Kidney tubule cell (primary cell): ENCODE measurements around the gene AQP1.
A peak's percentile ranks its signal among the peaks of the same experiment; 100 is the strongest.

Source experiments
- DNase-seq: peaks from one replicate; pipeline ENCODE4 v3.0.0-alpha.2; 2018; ENCODE audit warnings: low spot score

Gene AQP1

DNA sequence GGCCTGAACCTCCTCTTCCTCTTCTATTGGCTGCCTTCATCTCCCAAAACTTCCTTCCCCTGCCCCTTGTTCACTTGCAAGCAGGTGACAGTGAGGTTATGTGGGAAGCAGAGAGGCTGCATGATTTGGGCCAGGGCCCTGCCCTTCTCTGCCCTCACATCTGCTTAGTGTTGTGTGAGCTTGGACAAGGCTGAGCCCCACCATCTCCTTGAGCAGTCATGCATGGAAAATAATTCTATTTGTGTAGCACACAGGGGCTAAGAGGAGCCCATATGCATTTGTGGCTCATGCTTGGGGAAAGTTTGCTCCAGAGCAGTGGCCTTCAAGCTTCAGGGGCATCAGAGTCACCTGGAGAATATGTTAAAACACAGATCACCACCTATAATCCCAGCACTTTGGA is 26.8 kb upstream of the AQP1 start:
- no peak for DNase-seq

DNA sequence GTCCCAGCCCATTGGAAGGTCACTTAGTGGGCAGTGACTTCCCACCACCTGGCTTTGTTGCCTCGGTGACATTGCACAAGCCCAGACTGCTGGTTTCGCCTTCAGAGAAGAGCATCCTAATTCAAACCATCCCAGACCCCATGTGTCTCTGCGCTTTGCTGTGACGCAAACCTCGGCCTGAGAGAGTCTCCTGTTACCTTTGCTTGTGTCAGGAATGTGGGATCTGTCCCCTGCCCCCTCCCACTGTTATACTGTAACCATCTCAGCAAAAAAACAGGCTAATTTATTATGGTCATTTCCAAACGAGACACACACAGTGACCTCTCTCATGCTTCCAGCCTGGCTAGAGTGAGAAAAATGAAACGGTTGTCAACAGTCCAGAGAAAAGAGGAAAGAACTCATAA is 25.0 kb upstream of the AQP1 start:
- no peak for DNase-seq

DNA sequence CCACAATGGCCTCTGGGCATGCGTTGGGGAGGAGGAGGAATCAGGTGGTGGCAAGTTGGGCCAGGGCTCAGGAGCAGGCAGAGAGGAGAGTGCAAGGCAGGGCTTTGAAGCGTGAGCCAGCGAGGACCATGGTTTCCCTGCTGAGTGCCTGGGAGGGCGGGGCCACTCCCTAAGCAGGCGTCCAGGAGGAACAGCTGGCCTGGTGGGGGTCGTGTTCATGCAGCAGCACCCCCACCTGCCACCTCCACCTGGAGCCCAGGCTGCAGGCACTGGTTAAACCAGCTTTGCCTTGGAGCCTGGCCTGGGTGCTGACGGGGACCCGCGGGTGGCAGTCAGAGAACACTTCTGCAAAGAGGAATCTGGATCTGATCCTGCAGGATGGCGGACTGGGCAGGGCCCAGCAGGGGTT is 24.2 kb upstream of the AQP1 start:
- no peak for DNase-seq

DNA sequence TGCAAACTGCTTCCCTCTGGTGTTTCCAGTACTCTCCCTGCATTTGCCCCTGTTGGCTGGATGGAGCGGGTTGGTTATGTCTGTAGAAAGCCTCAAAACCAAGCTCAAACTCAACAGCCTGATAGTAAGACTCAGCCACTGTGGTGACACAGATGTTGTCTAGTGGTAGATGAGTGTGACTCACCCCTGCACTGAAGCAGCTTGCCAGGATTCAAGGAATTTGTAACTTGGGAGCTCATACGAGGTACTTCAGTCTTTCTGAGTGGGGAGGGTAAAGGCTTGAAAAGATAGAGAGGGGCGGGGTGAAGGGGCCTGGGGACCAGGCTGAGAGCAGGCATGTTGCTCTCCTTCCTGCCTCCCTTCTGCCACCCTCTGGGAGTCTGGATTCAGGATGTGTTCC is 22.9 kb upstream of the AQP1 start:
- DNase-seq = peak; percentile 79

DNA sequence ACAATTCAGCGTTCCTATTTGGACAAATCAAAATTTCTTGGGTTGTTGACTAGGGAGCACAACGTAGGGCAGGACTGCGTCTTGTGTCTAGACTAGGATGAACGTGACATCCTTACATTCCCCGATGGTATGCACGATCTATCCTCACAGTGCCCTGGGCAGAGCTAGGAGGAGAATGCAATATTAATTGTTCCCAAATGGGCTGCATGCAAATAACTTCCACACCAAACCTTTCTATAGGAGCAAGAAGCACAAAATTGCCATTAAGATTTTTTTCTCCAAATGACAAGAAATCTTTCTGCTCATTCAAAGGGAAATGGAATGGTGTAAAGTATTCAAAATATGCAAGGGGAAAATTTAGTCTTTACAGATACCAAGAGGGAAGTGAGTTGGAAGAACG is 21.4 kb upstream of the AQP1 start:
- DNase-seq = no peak

DNA sequence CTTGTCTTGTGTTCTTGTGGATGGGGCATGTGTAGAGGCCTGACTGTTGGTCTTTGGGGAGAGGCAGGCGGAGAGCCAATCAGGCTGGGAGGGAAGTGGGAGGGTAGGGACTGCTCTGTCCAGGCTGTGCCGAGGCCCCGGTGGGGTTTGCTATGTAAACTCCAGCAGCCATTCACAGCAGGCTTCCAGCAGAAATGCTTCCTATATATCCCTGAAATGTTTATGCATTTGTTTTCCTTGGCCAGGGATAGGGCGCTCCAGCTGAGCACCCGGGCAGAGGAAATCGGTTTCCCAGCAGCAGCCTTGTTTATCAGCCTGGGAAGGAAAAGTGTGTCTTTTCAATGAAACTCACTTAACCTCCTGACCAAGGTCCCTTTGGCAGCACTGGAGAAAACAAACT is 18.3 kb upstream of the AQP1 start:
- no peak for DNase-seq

DNA sequence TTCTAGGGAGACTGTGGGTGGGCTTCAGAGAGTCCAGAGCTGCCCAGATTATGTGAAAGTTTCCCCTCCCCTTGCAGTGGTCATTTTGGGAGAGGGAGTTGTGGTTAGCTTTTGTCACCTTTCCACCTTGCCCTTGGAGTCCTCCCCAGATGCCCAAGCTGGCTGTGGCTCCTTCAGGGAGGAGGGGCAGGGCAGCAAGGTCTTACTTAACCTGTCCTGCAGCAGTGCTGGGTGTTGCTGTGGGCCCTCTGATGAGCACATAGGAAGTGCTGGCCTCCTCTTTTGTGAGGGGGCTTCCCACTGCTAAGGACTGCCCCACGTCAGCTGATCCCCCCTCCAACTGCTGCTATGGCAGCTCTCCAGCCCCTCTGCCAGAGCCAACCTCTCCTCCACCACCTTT is 17.6 kb upstream of the AQP1 start:
- DNase-seq = no peak

DNA sequence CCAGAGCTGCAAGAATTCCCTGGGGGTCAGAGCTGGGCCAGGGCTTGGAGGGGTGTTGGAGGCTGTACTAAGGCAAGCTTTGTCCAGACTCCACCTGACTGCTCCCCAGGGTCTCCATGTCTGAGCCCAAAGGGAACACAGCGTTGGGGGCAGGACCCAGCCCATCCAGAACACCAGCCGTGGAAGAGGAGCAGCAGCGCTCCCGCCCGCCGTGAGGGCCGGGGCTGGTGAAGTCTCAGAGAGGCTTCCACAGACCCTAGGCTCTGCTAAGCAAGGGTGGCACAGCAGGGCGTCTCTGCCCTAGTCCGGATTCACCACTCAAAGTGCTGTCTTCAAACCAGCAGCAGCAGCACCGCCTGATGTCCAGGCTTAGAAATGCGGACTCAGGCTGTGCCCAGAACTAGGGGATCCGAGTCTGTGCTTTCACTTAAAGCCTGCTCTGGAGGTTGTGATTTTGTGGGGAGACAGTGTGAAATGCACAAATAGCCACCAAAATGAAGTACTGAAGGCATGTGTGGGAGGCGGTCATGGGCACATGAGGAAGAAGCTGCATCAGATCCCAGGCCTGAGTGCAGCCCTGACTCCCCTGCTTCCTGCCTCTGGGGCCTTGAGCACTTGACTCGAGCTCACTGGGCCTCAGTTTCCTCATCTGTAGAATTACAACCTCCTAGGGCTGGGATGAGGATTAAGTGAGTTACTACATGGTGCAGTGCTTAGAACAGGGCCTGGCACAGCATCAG is 16.6 kb upstream of the AQP1 start:
- DNase-seq = no peak

DNA sequence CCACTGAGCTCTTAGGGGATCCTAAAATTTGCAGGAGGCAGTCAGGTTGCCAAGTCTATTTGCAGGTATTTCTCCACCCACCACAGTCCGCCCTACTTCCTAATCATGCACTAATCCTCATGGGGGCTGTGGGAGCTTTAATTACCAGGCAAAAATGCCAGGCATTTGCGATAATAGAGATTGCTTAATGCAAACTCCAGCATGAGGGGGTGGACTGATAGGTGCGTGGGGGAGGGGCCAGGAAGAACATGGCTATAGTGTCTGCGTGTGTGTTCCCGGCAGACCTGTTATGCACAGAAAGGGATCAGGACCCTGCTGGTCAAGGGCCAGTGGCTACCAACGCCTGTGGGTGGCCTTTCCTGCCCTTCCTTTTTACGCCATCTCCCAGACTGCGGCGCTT is 15.6 kb upstream of the AQP1 start:
- DNase-seq = no peak

DNA sequence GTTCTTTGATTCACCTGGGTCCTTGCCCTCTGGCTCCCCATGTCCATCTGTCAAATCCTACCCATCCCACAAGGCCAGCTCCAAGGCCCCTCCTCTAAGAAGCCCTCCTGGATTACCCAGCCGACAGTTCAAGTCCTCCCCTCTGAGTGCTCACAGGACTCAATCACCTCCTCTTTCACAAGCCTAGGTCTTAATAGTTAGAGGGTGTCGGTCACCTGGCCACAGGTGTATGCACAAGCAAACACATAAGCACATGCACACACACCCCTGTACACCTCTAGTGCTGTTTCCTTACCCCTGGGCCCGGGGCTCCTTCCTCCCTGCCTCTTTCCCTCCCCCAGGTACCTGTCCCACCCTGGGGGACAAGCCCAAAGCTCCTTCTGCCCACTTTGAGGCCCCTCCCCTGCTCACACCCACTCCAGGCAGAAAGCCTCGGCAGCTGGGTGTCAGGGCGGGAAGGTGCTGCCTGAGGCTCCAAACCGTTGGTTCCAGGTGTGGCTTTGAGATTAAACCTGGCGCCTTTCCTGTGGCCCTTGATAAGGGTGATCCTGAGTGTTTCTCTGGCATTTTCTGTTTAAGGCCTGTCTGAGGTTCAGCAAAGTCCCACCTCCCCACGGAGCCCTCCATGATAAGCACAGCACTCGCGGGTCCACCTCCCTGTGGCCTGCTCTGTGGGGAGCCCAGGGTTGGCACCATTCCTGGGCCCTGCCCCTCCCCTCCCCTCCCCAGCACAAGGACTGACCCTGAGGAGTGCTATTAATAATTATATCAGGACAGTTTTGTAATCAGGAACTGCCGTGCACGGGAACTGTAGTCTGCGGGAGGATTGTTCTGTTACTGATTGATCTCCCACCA is 14.6 kb upstream of the AQP1 start:
- peak; percentile 40 for DNase-seq

DNA sequence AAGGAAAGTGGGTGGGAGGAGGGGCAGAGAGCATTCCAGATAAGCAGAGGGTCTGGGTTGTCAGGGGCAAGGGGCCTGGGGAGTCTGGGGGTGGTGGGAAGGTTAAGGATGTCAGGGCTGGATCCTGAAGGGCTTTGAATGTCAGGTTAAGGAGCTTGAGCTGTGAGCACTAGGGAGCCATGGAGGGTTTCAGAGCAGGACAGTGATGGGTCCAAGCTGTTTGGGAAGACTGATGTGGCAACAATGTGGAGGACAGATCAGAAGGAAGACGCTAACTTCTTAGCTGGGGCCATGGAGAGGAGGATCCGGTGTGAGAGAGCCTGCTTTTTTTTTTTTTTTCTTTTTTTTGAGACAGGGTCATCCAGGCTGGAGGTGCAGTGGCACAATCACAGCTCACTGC is 13.9 kb upstream of the AQP1 start:
- DNase-seq = no peak

DNA sequence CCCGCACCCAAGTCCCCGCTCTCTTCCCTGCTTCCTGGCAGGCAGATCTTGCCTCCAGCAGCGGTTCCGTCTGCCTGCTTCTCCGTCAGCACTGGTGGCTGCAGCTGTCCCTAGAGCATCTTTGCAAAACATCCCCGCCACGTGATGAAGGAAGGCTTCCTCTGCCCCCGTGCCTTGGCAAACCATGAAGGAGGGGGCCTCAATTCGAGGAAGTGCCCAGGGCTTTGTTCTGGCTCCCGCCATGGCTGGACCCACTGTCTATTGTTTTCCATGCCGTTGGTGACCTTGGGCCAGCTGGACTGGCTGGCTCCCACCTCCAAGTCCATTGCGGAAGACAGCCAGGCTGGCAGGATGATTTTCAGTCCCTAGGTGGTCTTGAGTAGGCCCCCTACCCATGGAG is 13.2 kb upstream of the AQP1 start:
- DNase-seq = no peak

DNA sequence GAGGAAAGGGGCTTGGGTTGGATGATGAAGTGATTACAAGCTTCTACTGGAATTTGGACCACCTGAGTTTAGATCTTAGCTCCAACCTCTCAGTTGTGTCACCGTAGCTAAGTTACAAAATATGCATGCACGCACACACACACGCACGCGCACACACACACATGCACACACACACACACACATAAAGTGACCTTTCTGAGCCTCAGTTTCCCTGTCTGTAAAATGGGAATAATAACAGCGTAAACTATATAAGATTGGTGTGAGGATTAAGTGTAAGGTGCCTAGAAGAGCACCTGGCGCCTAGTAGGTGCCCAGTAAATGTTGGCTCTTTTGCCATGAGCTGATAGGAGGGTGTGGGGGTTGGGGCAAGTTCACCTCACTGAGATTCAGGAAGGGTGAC is 12.6 kb upstream of the AQP1 start:
- DNase-seq = no peak

DNA sequence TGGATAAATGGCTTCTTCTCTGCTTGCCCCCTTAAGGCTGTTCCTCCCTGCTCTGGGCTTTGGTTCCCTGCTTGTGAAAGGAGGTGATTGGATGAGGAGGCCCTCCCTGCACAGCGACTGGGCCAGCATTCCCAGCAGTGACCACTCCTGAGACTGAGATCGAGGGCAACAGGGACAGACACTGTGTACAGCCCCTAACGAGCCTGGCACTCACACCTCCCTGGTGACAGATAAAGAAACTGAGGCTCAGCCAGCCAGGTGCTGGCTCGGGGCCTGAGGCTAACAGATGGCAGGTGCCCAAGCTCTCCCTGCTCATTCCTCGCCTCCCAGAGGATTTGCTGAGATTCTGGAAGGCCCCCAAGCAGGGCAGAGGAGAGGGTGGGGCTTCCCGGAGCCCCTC is 12.0 kb upstream of the AQP1 start:
- no peak for DNase-seq

DNA sequence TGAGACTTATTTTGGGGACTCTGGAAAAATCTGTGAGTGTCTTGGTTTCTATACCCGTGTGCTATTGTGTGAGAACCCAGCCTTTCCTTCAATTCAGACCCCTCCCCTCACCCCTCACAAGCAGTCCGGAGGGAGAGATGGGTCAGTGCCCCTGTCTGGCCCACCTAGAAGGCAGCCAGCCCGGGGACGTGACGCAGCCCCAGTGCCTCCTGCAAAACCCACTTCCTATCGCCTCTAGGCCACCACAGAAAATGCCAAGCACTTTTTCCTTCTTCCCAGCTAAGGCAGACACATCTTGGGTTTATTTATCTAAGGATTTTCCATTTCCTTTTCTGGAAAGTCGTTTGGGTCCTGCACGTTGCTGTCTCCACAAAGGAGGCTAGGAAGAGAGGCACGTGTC is 11.6 kb upstream of the AQP1 start:
- DNase-seq = no peak

DNA sequence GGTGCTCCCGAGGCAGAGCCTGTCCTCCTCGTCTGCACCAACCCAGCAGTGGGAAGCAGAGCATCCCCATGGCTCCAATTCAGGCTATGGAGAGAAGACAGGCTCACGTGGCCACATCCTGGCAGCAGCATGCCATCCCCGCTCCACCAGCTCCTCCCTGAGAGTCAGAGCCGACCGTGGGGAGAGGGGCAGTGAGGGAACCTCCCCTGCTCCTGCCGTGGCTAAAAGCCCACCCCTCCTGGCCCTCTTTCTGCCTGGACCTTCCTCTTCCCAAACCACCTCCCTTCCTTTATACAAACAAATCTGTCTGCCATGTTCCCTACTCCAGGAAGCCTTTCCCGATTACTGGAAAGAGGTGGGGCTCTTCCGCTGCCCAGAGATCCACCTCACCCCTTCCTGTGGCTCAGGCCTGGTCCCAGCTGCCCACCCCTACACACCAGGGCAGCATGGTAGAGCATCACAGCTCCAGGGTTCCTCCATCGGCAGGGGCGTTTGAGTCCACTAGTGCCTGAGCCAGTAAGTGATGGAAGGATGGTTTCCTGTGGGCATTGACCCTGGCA is 10.8 kb upstream of the AQP1 start:
- DNase-seq = no peak

DNA sequence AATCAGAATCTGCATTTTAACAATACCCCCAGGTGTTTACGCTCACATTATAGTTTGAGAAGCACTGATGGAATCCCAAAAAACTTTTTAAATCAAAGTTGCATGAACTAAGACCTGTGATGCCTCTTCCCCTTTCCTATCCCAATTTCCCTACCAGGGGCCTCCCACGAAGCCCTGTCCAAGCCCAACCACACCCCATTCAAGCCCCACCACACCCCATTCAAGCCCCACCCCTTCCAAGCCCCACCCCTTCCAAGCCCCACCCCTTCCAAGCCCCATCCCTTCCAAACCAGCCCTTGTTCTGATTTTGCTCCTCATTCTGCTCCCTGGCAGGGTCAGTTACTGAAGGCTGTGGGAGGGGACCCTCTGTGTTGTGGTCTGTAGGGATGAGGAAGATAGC is 9.8 kb upstream of the AQP1 start:
- no peak for DNase-seq

DNA sequence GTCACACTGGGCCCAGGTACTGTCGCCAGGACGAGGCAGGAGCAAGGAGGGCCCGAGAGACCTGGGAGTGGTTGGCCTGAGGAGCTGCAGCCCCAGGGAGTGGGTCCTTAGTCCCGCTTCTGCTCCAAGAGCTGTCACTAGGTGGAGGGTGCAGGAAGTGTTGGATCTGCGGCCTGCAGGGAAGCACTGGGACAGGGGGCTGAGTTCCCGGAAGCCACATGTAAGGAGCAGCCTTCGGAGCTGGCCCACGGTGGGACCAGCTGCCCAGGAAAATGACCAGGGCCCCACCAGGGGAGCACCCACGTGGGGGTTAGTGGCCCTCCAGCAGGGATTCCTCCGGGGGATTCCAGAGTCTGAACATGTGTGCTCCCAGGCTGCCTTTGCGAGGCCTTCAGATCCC is 9.2 kb upstream of the AQP1 start:
- DNase-seq = no peak

DNA sequence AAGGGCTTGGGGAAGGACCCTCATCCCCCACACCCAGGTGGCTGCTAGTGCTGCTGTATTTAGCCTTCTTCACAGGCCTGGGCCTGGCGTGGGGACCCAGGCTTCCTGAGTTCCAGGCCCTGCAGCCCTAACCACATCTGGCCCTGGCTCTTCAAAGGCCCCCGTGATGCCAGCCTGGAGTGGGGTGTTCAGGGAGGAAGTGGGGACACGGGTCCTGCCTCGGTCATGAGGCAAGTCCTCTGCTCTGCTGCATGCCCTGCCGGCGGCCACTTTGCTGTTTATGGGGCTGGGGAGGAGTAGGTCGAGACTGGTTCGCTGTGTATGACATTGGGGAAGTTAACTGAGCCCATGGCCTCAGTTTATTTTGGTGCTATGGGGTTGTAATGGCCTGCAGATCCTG is 8.5 kb upstream of the AQP1 start:
- DNase-seq = no peak

DNA sequence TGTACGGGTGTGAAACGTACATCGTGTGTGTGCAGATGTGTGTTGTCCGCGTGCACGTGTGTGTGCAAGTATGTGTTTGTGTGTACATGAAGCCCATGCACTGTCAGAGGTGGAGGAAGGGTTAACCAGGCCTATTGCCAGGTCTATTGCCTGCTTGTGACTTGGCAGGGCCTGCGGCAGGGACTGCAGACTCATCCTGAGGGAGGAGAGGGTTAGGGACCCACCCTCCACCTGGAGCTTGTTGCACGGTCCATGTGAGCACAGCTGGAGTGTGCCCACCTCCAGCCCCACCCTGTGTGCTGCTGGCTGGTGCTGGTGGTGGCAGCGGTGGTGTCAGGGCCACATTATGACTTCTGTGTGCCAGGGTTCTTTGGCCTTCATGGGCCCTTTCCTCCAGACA is 7.1 kb upstream of the AQP1 start:
- no peak for DNase-seq

DNA sequence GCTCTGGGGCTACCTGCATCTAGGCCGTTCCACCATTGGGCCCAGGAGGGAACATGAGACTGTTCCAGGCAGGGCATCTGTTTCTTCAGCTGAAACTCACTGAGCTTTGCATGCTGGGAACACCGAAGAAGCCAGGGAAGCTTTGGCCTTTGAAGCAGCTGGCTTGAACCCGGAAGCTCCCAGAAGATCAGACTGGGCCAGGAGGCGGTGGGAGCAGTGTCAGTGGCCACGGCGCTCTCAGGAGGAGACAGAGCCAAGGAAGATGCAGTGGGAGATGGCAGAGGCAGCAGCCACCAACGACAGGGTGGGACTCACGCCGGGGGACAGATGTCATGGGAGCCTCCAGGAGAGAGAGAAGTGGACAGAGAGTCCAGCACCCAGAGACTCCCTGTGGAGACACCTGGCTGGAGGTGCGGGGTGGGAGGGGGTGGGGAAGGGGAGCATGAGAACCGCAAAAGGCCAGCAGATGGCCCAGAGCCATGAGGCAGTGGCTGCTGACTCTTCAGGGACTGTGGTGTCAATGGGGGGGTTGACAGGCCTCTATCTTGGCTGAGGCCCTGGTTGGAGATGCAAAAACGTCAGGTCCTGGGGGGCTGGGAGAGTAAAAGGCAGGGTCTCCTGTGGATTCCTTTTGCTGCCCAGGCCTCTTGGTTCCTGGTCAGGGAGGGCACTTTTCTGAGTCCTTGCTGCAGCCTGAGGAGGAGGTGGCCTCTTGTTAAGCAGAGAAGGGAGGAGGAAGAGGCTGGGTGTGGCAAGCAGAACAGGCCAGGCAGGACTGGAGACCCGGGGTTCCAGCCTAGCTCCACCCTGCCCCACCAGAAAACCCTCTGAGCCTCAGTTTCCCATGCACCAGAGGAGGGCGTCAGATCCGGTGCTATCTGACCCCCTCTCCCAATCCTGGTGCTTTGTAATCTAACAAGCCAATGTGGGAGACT is 6.3 kb upstream of the AQP1 start:
- no peak for DNase-seq

DNA sequence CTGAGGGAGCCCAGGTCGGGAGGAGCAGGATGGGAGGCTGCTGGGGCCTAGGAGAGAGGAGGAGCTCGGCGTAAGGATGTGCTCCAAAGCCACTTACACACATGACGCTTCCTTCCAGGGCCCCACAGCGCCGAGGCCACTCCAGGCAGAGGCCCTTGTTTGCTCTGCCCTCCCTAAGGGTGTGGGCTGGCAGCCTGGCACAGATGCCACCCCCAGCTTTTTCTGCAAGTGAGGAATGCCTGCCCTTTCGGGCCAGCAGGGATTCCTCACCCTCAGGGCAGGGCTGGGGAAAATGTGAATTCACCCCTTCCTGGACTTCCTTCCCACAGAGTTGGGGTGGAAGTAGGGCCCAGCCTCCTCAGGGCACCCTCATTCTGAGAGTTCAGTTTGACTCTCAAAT is 5.6 kb upstream of the AQP1 start:
- no peak for DNase-seq
